CD14-positive monocyte (primary cell): ENCODE data around the gene PDE4D. TPM values are rescaled to one million over a fixed set of nuclear protein-coding genes. Genes with fewer than 3 reads are reported as not detected.
A peak's percentile ranks its signal among the peaks of the same experiment; 100 is the strongest.

Source experiments
- DNase-seq, 3 donors: peaks; one replicate each; pipeline ENCODE4 v3.0.0-alpha.2; 2011 to 2022
- H2AFZ ChIP-seq: 2 replicates; pipeline ENCODE4 v1.6.0; 2012; ENCODE audit warnings: mild to moderate bottlenecking, low read depth, low read length, inconsistent platforms; ENCODE audit not compliant: insufficient read depth, poor library complexity, severe bottlenecking
- H3K27ac ChIP-seq, 2 donors: 1 replicate in 1 of 2; 2 replicates in 1 of 2; pipeline ENCODE4 v1.5.1; 2012 to 2013; ENCODE audit warnings: low read length in 2 of 2, control low read depth in 1 of 2, inconsistent platforms in 1 of 2, low read depth in 1 of 2, mild to moderate bottlenecking in 1 of 2
- H3K27me3 ChIP-seq, 2 donors: one replicate each; pipeline versions ENCODE4 v1.6.0 to v1.6.1; 2011 to 2013; ENCODE audit warnings: low read length in 2 of 2; ENCODE audit not compliant: control insufficient read depth in 2 of 2, insufficient read depth in 2 of 2
- H3K36me3 ChIP-seq, 2 donors: replicated peaks in 1 of 2; 1 replicate in 1 of 2; 2 replicates in 1 of 2; pipeline versions ENCODE4 v1.5.1 to v1.6.1; 2012 to 2013; ENCODE audit warnings: low read length in 2 of 2, control low read depth in 1 of 2, inconsistent platforms in 1 of 2, mild to moderate bottlenecking in 1 of 2; ENCODE audit not compliant: insufficient read depth in 2 of 2, control insufficient read depth in 1 of 2
- H3K4me1 ChIP-seq, 2 donors: 1 replicate in 1 of 2; 2 replicates in 1 of 2; pipeline versions ENCODE4 v1.5.1 to v1.6.1; 2012 to 2013; ENCODE audit warnings: low read length in 2 of 2, control low read depth in 1 of 2, inconsistent platforms in 1 of 2, mild to moderate bottlenecking in 1 of 2, moderate library complexity in 1 of 2; ENCODE audit not compliant: insufficient read depth in 2 of 2, control insufficient read depth in 1 of 2
- H3K4me2 ChIP-seq: replicated peaks from 2 replicates; pipeline ENCODE3; 2012; ENCODE audit warnings: low read length, moderate library complexity, mild to moderate bottlenecking; ENCODE audit not compliant: poor library complexity, severe bottlenecking; ENCODE audit errors: extremely low read depth
- H3K4me3 ChIP-seq, 3 experiments: fragments of 200-600 bp in 1 of 3; sonication (generic) in 1 of 3; replicated peaks in 1 of 3; 1 replicate in 2 of 3; 2 replicates in 1 of 3; pipeline ENCODE4 v1.5.1; 2011 to 2013; ENCODE audit warnings: low read length in 3 of 3, mild to moderate bottlenecking in 3 of 3, control low read depth in 2 of 3, low read depth in 2 of 3, inconsistent platforms in 1 of 3, moderate library complexity in 1 of 3
- H3K79me2 ChIP-seq: 2 replicates; pipeline ENCODE4 v1.6.0; 2012; ENCODE audit warnings: mild to moderate bottlenecking, control low read depth, inconsistent platforms, low read length, moderate library complexity; ENCODE audit not compliant: insufficient read depth
- H3K9ac ChIP-seq: 2 replicates; pipeline ENCODE4 v1.6.0; 2017; ENCODE audit warnings: low read length, mild to moderate bottlenecking; ENCODE audit not compliant: insufficient read depth, poor library complexity, severe bottlenecking
- H3K9me3 ChIP-seq, 2 donors: replicated peaks in 1 of 2; 1 replicate in 1 of 2; 2 replicates in 1 of 2; pipeline versions ENCODE4 v1.5.1 to v1.6.1; 2012 to 2013; ENCODE audit warnings: low read length in 2 of 2, control low read depth in 1 of 2; ENCODE audit not compliant: control insufficient read depth in 1 of 2, insufficient read depth in 1 of 2
- H4K20me1 ChIP-seq: 2 replicates; pipeline ENCODE4 v1.6.0; 2012; ENCODE audit warnings: mild to moderate bottlenecking, low read length, control low read depth, moderate library complexity; ENCODE audit not compliant: insufficient read depth
- H3K27ac Mint-ChIP-seq, 7 donors: one replicate each; pipeline ENCODE4 v1.8.0; 2020; ENCODE audit warnings: mild to moderate bottlenecking in 7 of 7, mixed read lengths in 7 of 7, moderate library complexity in 6 of 7, inconsistent platforms in 2 of 7
- H3K27me3 Mint-ChIP-seq, 3 donors: one replicate each; pipeline ENCODE4 v1.8.0; 2021 to 2022; ENCODE audit warnings: low read depth in 3 of 3, mild to moderate bottlenecking in 3 of 3, mixed read lengths in 3 of 3, moderate library complexity in 3 of 3, inconsistent platforms in 1 of 3
- H3K36me3 Mint-ChIP-seq, 2 donors: one replicate each; pipeline ENCODE4 v1.8.0; 2020; ENCODE audit warnings: mixed read lengths in 2 of 2, inconsistent platforms in 1 of 2, mild to moderate bottlenecking in 1 of 2
- H3K4me1 Mint-ChIP-seq: one replicate; pipeline ENCODE4 v1.8.0; 2020; ENCODE audit warnings: mild to moderate bottlenecking, mixed read lengths
- H3K4me3 Mint-ChIP-seq, 2 donors: one replicate each; pipeline ENCODE4 v1.8.0; 2020; ENCODE audit warnings: mild to moderate bottlenecking in 2 of 2, mixed read lengths in 2 of 2, moderate library complexity in 1 of 2
- H3K9me3 Mint-ChIP-seq, 7 donors: one replicate each; pipeline ENCODE4 v1.8.0; 2020 to 2022; ENCODE audit warnings: mixed read lengths in 7 of 7, mild to moderate bottlenecking in 6 of 7, moderate library complexity in 6 of 7, inconsistent platforms in 2 of 7
- WGBS: methylation state at CpG from one replicate; pipeline ENCODE4 v1.1.5; 2013; ENCODE audit warnings: missing lambda C conversion rate; ENCODE audit not compliant: insufficient coverage; 5-methylcytosine and 5-hydroxymethylcytosine counted together
- intact Hi-C, 2 donors: fragments of 100-400 bp; cut with micrococcal nuclease; formaldehyde crosslinking; loops; one replicate each; pipeline versions ENCODE4 v1.15.0 to v1.15.1; 2023
- polyA plus RNA-seq, 3 donors: library from polyadenylated mRNA; depleted of rRNA in 1 of 3; unstranded in 2 of 3; stranded (reverse) in 1 of 3; fragments of 300-500 nt in 2 of 3; fragments of >200 nt in 1 of 3; fragmentation: Illumina TruSeq in 2 of 3; gene quantifications; 1 replicate in 2 of 3; 2 replicates in 1 of 3; pipeline ENCODE4 v1.2.3, GENCODE V29; 2012 to 2021
- TF ChIP-seq, protein P1 (sequence below): fragments of 200-600 bp; IDR thresholded peaks from one replicate; pipeline ENCODE4 v1.8.0; 2022; ENCODE audit warnings: antibody characterized with exemption, mild to moderate bottlenecking

PDE4D gene
- polyA plus RNA-seq, 3 donors = 1.9 to 3.4 (median 2.8) TPM

- H3K4me3 ChIP-seq = no peak overlapping the region
- Mint-ChIP-seq H3K27me3 (peaks cover 0 to 2% (median 0%) of the 10 kb centered on the region in 3 donors), H3K4me3 (no peak overlapping the region), H3K9me3 (no peaks in the 10 kb centered on the region), H3K4me1 (no peaks in the 10 kb centered on the region), H3K36me3 (no peaks in the 10 kb centered on the region), H3K27ac (peak overlapping the region in 1 of 7 donors; percentile 14)
- no peaks in the 10 kb centered on the region for H3K27me3 ChIP-seq
- H3K4me1 ChIP-seq = no peaks in the 10 kb centered on the region
- H3K9ac ChIP-seq = no peak overlapping the region
- no peak overlapping the region for H3K27ac ChIP-seq
- WGBS = 83% methylated on average over 1 of the region's 2 CpGs
- H3K79me2 ChIP-seq = no peaks in the 10 kb centered on the region
- DNase-seq = no peak
- no peaks in the 10 kb centered on the region for H3K36me3 ChIP-seq
- no peak overlapping the region for H3K4me2 ChIP-seq
- no peaks in the 10 kb centered on the region for H3K9me3 ChIP-seq
- H4K20me1 ChIP-seq = no peaks in the 10 kb centered on the region
- TF ChIP-seq, protein P1, sequence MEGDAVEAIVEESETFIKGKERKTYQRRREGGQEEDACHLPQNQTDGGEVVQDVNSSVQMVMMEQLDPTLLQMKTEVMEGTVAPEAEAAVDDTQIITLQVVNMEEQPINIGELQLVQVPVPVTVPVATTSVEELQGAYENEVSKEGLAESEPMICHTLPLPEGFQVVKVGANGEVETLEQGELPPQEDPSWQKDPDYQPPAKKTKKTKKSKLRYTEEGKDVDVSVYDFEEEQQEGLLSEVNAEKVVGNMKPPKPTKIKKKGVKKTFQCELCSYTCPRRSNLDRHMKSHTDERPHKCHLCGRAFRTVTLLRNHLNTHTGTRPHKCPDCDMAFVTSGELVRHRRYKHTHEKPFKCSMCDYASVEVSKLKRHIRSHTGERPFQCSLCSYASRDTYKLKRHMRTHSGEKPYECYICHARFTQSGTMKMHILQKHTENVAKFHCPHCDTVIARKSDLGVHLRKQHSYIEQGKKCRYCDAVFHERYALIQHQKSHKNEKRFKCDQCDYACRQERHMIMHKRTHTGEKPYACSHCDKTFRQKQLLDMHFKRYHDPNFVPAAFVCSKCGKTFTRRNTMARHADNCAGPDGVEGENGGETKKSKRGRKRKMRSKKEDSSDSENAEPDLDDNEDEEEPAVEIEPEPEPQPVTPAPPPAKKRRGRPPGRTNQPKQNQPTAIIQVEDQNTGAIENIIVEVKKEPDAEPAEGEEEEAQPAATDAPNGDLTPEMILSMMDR = no peak
- no peak overlapping the region for H2AFZ ChIP-seq
- intact Hi-C loops = loop anchor here (5.0 to 10.0 kb wide), 2 partner anchors 276 to 284 kb away; no protein-coding TSS in a partner anchor
Observed at GRCh38 chr5:59171131-59171530, 722.4 kb downstream of the PDE4D start.

DNA sequence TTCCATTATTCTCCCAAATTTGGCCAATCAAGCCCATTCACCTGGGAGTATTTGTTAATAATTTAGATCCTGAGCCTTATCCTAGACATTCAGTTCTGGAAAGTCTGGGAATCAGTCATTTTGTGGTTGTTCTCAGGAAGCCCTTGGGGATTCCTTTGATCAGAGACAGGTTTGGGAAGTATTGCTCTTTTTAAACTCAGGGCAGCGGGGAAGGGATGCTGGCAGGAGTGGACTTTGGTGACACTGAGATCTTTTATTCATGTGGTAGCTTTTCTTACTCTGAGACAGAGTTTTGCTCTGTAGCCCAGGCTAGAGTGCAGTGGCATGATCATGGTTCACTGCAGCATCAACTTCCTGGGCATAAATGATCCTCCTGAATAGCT, 723.8 kb downstream of the PDE4D start:
- H3K4me3 ChIP-seq = no peak overlapping the region
- H3K4me1 ChIP-seq = no peaks in the 10 kb centered on the region
- no peaks in the 10 kb centered on the region for H3K36me3 ChIP-seq
- Mint-ChIP-seq H3K27me3 (peaks cover 0 to 2% (median 0%) of the 10 kb centered on the region in 3 donors), H3K27ac (peak overlapping the region in 1 of 7 donors; percentile 23), H3K9me3 (no peaks in the 10 kb centered on the region), H3K4me1 (no peaks in the 10 kb centered on the region), H3K36me3 (peaks cover under 1% of the 10 kb centered on the region in 2 donors), H3K4me3 (no peak overlapping the region)
- H4K20me1 ChIP-seq = no peaks in the 10 kb centered on the region
- WGBS = 83% methylated on average over 1 of the region's 1 CpG
- H2AFZ ChIP-seq = no peak overlapping the region
- H3K79me2 ChIP-seq = no peaks in the 10 kb centered on the region
- no peak for DNase-seq
- H3K4me2 ChIP-seq = no peak overlapping the region
- no peak overlapping the region for H3K27ac ChIP-seq
- no peaks in the 10 kb centered on the region for H3K27me3 ChIP-seq
- H3K9me3 ChIP-seq = no peaks in the 10 kb centered on the region
- TF ChIP-seq, protein P1 = no peak
- intact Hi-C loops = loop anchor here (5.0 to 10.0 kb wide), 2 partner anchors 275 to 282 kb away; no protein-coding TSS in a partner anchor
- no peak overlapping the region for H3K9ac ChIP-seq
